ENCODE measurements around the gene RBFOX2. TPM values are rescaled to one million over a fixed set of nuclear protein-coding genes. Genes with fewer than 3 reads are reported as not detected.

Gene RBFOX2
- total RNA-seq, 1 donor from 2014 or later, result 58.1 TPM

DNA sequence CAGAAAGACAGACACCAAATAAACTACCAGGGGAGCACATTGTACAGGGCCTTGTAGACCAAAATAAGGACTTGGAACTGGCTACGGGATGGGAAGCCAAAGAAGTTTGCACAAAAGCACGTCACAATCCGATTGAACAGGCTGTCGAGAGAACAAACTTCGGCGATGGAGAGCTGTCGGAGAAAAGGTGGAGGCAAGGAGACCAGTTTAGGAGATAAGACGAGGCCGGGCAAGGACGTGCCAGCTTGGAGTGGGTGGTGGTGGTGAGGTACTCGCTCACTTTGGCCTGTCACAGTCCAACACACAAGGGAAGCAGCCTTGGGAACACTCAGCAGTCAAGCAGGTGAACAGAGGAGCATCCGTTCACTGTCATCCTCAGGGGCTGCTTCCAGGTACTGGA, 291.9 kb downstream of the RBFOX2 start:
- Histone ChIP-seq H3K4me1 (peaks cover 0 to 7% of the 10 kb centered on the region in 2 donors), H3K36me3 (peaks cover 0 to 9% of the 10 kb centered on the region in 2 donors), H3K27ac (no peak overlapping the region), H3K4me3 (no peak overlapping the region), H3K27me3 (no peaks in the 10 kb centered on the region), H3K9me3 (no peaks in the 10 kb centered on the region)
- intact Hi-C loops (cut with DNase I), result no loop called here
- TF ChIP-seq, protein P1, sequence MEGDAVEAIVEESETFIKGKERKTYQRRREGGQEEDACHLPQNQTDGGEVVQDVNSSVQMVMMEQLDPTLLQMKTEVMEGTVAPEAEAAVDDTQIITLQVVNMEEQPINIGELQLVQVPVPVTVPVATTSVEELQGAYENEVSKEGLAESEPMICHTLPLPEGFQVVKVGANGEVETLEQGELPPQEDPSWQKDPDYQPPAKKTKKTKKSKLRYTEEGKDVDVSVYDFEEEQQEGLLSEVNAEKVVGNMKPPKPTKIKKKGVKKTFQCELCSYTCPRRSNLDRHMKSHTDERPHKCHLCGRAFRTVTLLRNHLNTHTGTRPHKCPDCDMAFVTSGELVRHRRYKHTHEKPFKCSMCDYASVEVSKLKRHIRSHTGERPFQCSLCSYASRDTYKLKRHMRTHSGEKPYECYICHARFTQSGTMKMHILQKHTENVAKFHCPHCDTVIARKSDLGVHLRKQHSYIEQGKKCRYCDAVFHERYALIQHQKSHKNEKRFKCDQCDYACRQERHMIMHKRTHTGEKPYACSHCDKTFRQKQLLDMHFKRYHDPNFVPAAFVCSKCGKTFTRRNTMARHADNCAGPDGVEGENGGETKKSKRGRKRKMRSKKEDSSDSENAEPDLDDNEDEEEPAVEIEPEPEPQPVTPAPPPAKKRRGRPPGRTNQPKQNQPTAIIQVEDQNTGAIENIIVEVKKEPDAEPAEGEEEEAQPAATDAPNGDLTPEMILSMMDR (IDR thresholded peaks at IDR 0.05), result no peak
- peak in 1 of 2 donors; percentile 59 for DNase-seq (ENCODE audit: low spot score in 2 of 2)

DNA sequence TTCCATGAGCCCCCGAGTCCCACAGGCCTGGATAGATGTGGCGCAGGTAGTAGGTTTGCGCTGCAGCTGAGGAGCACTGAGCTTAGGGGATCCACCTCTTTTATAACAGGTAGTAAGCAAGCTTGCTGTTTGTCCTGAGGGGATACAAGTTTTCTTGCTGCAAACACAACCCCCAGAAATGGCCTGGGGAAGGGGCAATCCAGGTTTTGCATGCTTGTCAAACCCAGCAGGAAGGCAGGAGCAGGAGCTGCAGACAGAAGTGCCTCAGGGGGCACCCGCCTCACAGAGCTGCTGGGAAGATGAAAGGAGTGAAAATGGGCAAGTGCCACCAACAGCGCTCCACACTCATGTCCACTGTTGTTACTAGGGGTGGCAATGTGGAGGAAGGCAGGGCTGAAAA, 292.5 kb downstream of the RBFOX2 start:
- Histone ChIP-seq H3K27ac (no peak overlapping the region), H3K4me3 (no peak overlapping the region), H3K36me3 (peaks cover 0 to 9% of the 10 kb centered on the region in 2 donors), H3K4me1 (peaks cover 0 to 7% of the 10 kb centered on the region in 2 donors), H3K9me3 (no peaks in the 10 kb centered on the region), H3K27me3 (no peaks in the 10 kb centered on the region)
- peak in 1 of 2 donors; percentile 50 for DNase-seq (ENCODE audit: low spot score in 2 of 2)
- intact Hi-C loops (cut with DNase I), result no loop called here
- TF ChIP-seq, protein P1 (IDR thresholded peaks at IDR 0.05), result no peak

DNA sequence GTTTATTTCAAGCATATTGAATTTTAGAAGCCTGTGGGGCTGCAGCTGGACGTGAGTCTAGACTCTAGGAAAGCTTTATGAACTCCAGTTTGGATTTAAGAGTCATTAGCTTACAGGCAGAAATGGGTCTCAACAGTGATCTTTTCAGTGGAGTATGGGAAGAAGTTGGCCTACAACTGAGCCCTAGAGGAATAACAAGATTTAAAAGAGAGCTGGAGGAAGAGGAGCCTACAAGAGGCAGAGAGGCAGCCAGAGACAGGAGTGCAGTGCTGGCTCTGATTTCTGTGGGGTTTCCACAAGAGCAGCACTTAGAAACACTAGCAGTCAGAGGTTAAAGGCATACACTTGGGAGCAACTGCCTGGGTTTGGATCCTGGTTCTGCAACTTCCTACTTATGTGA, 293.1 kb downstream of the RBFOX2 start:
- Histone ChIP-seq H3K9me3 (no peaks in the 10 kb centered on the region), H3K27ac (no peak overlapping the region), H3K4me3 (no peak overlapping the region), H3K4me1 (peaks cover 0 to 6% of the 10 kb centered on the region in 2 donors), H3K27me3 (no peaks in the 10 kb centered on the region), H3K36me3 (peaks cover 0 to 9% of the 10 kb centered on the region in 2 donors)
- DNase-seq (ENCODE audit: low spot score in 2 of 2), result peak in 1 of 2 donors; percentile 47
- intact Hi-C loops (cut with DNase I), result no loop called here
- TF ChIP-seq, protein P1 (IDR thresholded peaks at IDR 0.05), result no peak

DNA sequence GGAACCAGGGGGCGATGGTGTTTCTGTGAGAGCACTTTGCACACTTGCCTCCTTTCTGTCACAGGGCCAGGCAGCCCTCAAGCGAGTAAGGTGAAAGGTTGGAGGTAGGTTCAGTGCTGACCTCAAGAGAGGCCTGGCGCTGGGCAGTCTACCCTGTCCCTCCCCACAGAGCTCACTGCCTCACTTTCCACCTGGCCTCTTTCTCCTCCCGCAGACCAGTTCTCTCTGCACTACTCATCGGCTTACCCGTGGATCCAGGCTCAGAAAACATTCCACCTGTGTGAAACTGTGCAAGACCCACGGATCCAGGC, 294.2 kb downstream of the RBFOX2 start:
- H3K27ac ChIP-seq, result no peak overlapping the region
- no peaks in the 10 kb centered on the region for H3K9me3 ChIP-seq
- no peaks in the 10 kb centered on the region for H3K27me3 ChIP-seq
- intact Hi-C loops (cut with DNase I), result no loop called here
- no peak for DNase-seq (ENCODE audit: low spot score in 2 of 2)
- TF ChIP-seq, protein P1 (IDR thresholded peaks at IDR 0.05), result no peak
- H3K36me3 ChIP-seq, result peaks cover 0 to 9% of the 10 kb centered on the region in 2 donors
- no peaks in the 10 kb centered on the region for H3K4me1 ChIP-seq
- H3K4me3 ChIP-seq, result no peak overlapping the region

DNA sequence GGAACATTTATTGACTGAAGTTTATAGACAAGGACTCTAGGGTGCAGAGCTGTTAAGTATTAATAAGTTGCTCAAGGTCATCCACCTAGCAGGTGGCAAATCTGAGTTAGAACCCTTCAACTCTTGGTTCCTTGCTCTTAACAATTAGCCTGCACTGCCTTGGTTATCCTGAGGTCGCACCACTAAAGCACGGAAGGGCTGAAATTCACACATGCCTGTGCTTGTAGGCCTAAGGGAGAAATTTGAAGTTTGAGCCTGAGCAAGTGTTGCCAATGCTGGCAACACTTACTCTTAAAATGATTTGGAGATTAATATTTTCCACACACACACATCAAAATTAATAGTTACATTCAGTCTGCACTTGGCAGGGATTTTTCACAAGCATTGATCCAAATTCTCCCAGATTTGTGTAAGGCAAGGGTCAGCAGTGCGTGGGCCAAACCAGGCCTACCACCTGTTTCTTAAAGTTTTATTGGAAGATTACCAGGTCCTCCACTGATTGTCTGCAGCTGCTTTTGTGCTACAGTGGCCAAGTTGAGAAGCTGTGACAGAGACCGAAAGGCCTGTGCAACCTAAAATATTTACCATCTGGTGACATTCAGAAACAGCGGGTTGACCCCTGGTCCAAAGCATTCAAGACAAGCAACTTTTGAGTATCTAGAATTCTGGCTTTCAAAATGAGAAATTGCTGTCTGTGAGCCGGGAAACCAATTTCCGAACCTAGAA, 294.7 kb downstream of the RBFOX2 start:
- no peak overlapping the region for H3K27ac ChIP-seq
- no peak overlapping the region for H3K4me3 ChIP-seq
- H3K36me3 ChIP-seq, result peaks cover 0 to 9% of the 10 kb centered on the region in 2 donors
- TF ChIP-seq, protein P1 (IDR thresholded peaks at IDR 0.05), result no peak
- intact Hi-C loops (cut with DNase I), result no loop called here
- no peak for DNase-seq (ENCODE audit: low spot score in 2 of 2)
- H3K27me3 ChIP-seq, result no peaks in the 10 kb centered on the region
- no peaks in the 10 kb centered on the region for H3K9me3 ChIP-seq
- H3K4me1 ChIP-seq, result no peaks in the 10 kb centered on the region

Data from ascending aorta (tissue), 2 donors.